SK-N-SH (cell line): ENCODE data around the gene KRTAP2-1. TPM values are rescaled to one million over a fixed set of nuclear protein-coding genes. Genes with fewer than 3 reads are reported as not detected.

Source experiments
- CTCF ChIA-PET: fragments of 300-600, 350-600 bp; formaldehyde crosslinking; extraction: SDS; loops from one replicate; lab custom pipeline; 2021; lab: Yijun Ruan, JAX
- POLR2A ChIA-PET: fragments of 350-600 bp; sonication (Branson Sonifier 250); formaldehyde crosslinking; extraction: SDS; loops from one replicate; lab custom pipeline; 2020; ENCODE audit warnings: antibody characterized with exemption, inconsistent platforms; lab: Yijun Ruan, JAX
- DNase-seq: peaks from one replicate; pipeline ENCODE4 v3.0.0; 2012
- H2AFZ ChIP-seq: fragments of 200-600 bp; sonication (generic); 2 replicates; pipeline ENCODE4 v1.8.1; 2016; ENCODE audit warnings: antibody characterized with exemption, mild to moderate bottlenecking, low read depth
- H3F3A ChIP-seq: fragments of 200-600 bp; sonication (generic); replicated peaks from 2 replicates; pipeline ENCODE3; 2016; ENCODE audit warnings: antibody characterized with exemption, mild to moderate bottlenecking; ENCODE audit not compliant: insufficient read depth
- H3K27ac ChIP-seq, 2 experiments: fragments of 200-500 bp in 1 of 2; fragments of 200-600 bp in 1 of 2; sonication (Bioruptor generic) in 1 of 2; sonication (generic), shearing (Covaris generic) in 1 of 2; 2 replicates each; pipeline versions ENCODE4 v1.5.1 to v1.6.1; 2014 to 2016; ENCODE audit warnings: low read depth in 2 of 2, inconsistent platforms in 1 of 2, low read length in 1 of 2, mild to moderate bottlenecking in 1 of 2, mixed read lengths in 1 of 2
- H3K27me3 ChIP-seq: fragments of 200-600 bp; sonication (generic), shearing (Covaris generic); 2 replicates; pipeline ENCODE4 v1.6.1; 2016; ENCODE audit warnings: mixed run types; ENCODE audit not compliant: insufficient read depth
- H3K36me3 ChIP-seq, 2 experiments: fragments of 200-500 bp in 1 of 2; fragments of 200-600 bp in 1 of 2; sonication (Bioruptor generic) in 1 of 2; sonication (generic) in 1 of 2; replicated peaks in 1 of 2; 2 replicates each; pipeline versions ENCODE3 to v1.5.1; 2014 to 2016; ENCODE audit warnings: low read length in 1 of 2, mild to moderate bottlenecking in 1 of 2; ENCODE audit not compliant: insufficient read depth in 2 of 2, control insufficient read depth in 1 of 2
- H3K4me1 ChIP-seq, 2 experiments: fragments of 200-500 bp in 1 of 2; fragments of 200-600 bp in 1 of 2; sonication (Bioruptor generic) in 1 of 2; sonication (generic), shearing (Covaris generic) in 1 of 2; 2 replicates each; pipeline versions ENCODE4 v1.5.1 to v1.6.1; 2014 to 2016; ENCODE audit warnings: low read depth in 1 of 2, low read length in 1 of 2, mixed run types in 1 of 2; ENCODE audit not compliant: insufficient read depth in 2 of 2, control insufficient read depth in 1 of 2
- H3K4me2 ChIP-seq: fragments of 200-600 bp; sonication (generic), shearing (Covaris generic); 2 replicates; pipeline ENCODE4 v1.6.1; 2017; ENCODE audit warnings: mixed run types
- H3K4me3 ChIP-seq, 2 experiments: fragments of 200-500 bp in 1 of 2; fragments of 200-600 bp in 1 of 2; sonication (Bioruptor generic) in 1 of 2; sonication (generic), shearing (Covaris generic) in 1 of 2; 2 replicates each; pipeline versions ENCODE4 v1.5.1 to v1.8.1; 2014 to 2016; ENCODE audit warnings: low read depth in 2 of 2, inconsistent platforms in 1 of 2, low read length in 1 of 2, mild to moderate bottlenecking in 1 of 2, mixed read lengths in 1 of 2, moderate library complexity in 1 of 2
- H3K79me2 ChIP-seq: fragments of 200-600 bp; sonication (generic); 2 replicates; pipeline ENCODE4 v1.8.1; 2017; ENCODE audit warnings: mild to moderate bottlenecking; ENCODE audit not compliant: insufficient read depth
- H3K9ac ChIP-seq: fragments of 200-600 bp; sonication (generic); 2 replicates; pipeline ENCODE4 v1.6.1; 2017; ENCODE audit warnings: mixed run types
- H3K9me2 ChIP-seq: fragments of 200-600 bp; sonication (generic); 2 replicates; pipeline ENCODE4 v1.6.1; 2017; ENCODE audit warnings: mixed run types
- H3K9me3 ChIP-seq: fragments of 200-600 bp; sonication (generic); 2 replicates; pipeline ENCODE4 v1.6.1; 2017; ENCODE audit warnings: mixed run types, mild to moderate bottlenecking, moderate library complexity
- H4K20me1 ChIP-seq: fragments of 200-600 bp; sonication (generic); 2 replicates; pipeline ENCODE4 v1.6.1; 2017; ENCODE audit warnings: mild to moderate bottlenecking, mixed run types; ENCODE audit not compliant: insufficient read depth
- ELF1 ChIP-seq: IDR thresholded peaks from 2 replicates; pipeline ENCODE4 v1.4.0; 2012
- EZH2phosphoT487 ChIP-seq: fragments of 200-600 bp; sonication (generic); IDR thresholded peaks from 2 replicates; pipeline ENCODE4 v1.6.1; 2017; ENCODE audit warnings: low read depth, mixed run types, mild to moderate bottlenecking, antibody characterized with exemption, moderate library complexity, borderline replicate concordance
- FOSL2 ChIP-seq: IDR thresholded peaks from 2 replicates; pipeline ENCODE4 v1.4.0; 2012; ENCODE audit warnings: low read depth, mild to moderate bottlenecking, moderate library complexity, borderline replicate concordance
- GABPA ChIP-seq: IDR thresholded peaks from 2 replicates; pipeline ENCODE4 v1.4.0; 2012; ENCODE audit warnings: low read depth, mild to moderate bottlenecking
- JUND ChIP-seq: IDR thresholded peaks from 2 replicates; pipeline ENCODE4 v1.4.0; 2012
- MEF2A ChIP-seq: IDR thresholded peaks from 2 replicates; pipeline ENCODE4 v1.4.0; 2012; ENCODE audit warnings: low read depth, borderline replicate concordance
- MXI1 ChIP-seq: IDR thresholded peaks from 2 replicates; pipeline ENCODE4 v1.6.1; 2012; ENCODE audit warnings: mild to moderate bottlenecking, low read depth, low read length, improper control_type of control experiment
- NFIC ChIP-seq: IDR thresholded peaks from 2 replicates; pipeline ENCODE4 v1.4.0; 2012; ENCODE audit warnings: borderline replicate concordance
- PBX3 ChIP-seq: IDR thresholded peaks from 2 replicates; pipeline ENCODE4; 2012
- RAD21 ChIP-seq: IDR thresholded peaks from 2 replicates; pipeline ENCODE4 v1.6.1; 2012; ENCODE audit warnings: mild to moderate bottlenecking, low read length
- REST ChIP-seq: IDR thresholded peaks from 2 replicates; pipeline ENCODE4 v1.6.1; 2012; ENCODE audit warnings: mild to moderate bottlenecking, low read depth, low read length, moderate library complexity
- SIN3A ChIP-seq: IDR thresholded peaks from 2 replicates; pipeline ENCODE4 v1.6.1; 2012; ENCODE audit warnings: low read depth, mild to moderate bottlenecking, low read length, moderate library complexity, borderline replicate concordance
- TEAD4 ChIP-seq: IDR thresholded peaks from 2 replicates; pipeline ENCODE4 v1.4.0; 2012; ENCODE audit warnings: mild to moderate bottlenecking, borderline replicate concordance; ENCODE audit not compliant: insufficient read depth
- YY1 ChIP-seq: IDR thresholded peaks from 2 replicates; pipeline ENCODE4 v1.4.0; 2012; ENCODE audit warnings: low read depth, mild to moderate bottlenecking
- ZBTB33 ChIP-seq: IDR thresholded peaks from 2 replicates; pipeline ENCODE4 v1.4.0; 2012; ENCODE audit warnings: low read depth, borderline replicate concordance
- WGBS: methylation state at CpG from one replicate; pipeline ENCODE4 v1.1.6; 2017; ENCODE audit warnings: low lambda C conversion rate; 5-methylcytosine and 5-hydroxymethylcytosine counted together
- polyA plus RNA-seq, 3 experiments: library from polyadenylated mRNA; depleted of rRNA; stranded (reverse); fragments of >200 nt; gene quantifications; 2 replicates each; pipeline ENCODE4 v1.2.3, GENCODE V29; 2012
- small RNA-seq, 7 experiments: library from RNA; depleted of rRNA; stranded (forward); fragments of <200 nt; gene quantifications; one replicate each; pipeline ENCODE3, GENCODE V24; 2012

Gene KRTAP2-1
- polyA plus RNA-seq, 1 of the 3 experiments (the other 2 are of a cell fraction) = not detected

- H3K27ac ChIP-seq = no peak overlapping the region
- H3K9me2 ChIP-seq = no peaks in the 10 kb centered on the region
- H4K20me1 ChIP-seq = no peaks in the 10 kb centered on the region
- H2AFZ ChIP-seq = no peak overlapping the region
- H3K4me3 ChIP-seq = no peak overlapping the region
- no peaks in the 10 kb centered on the region for H3K9me3 ChIP-seq
- DNase-seq = no peak
- WGBS = 25% methylated on average over 4 of the region's 4 CpGs
- ChIA-PET POLR2A (no interaction called here), CTCF (interaction anchor here (0.7 to 1.1 kb wide), 2 partner anchors 50 to 552 kb away, joined by 3 read pairs; no protein-coding TSS in a partner anchor)
- peaks cover 40% of the 10 kb centered on the region for H3K27me3 ChIP-seq
- no peaks in the 10 kb centered on the region for H3K79me2 ChIP-seq
- H3K4me2 ChIP-seq = no peak overlapping the region
- no peak overlapping the region for H3K9ac ChIP-seq
- TF ChIP-seq RAD21 = no peak
- TF ChIP-seq REST = no peak
- TF ChIP-seq YY1 = no peak
- no peak for TF ChIP-seq MXI1
- no peak for TF ChIP-seq ELF1
- no peak for TF ChIP-seq JUND
- TF ChIP-seq MEF2A = no peak
- TF ChIP-seq SIN3A = no peak
- no peak for TF ChIP-seq PBX3
- TF ChIP-seq ZBTB33 = no peak
- no peak for TF ChIP-seq TEAD4
- TF ChIP-seq NFIC = no peak
- no peak for TF ChIP-seq FOSL2
- no peak for TF ChIP-seq EZH2phosphoT487
- no peak for TF ChIP-seq GABPA
- no peaks in the 10 kb centered on the region for H3K36me3 ChIP-seq
- no peaks in the 10 kb centered on the region for H3K4me1 ChIP-seq
- H3F3A ChIP-seq = no peaks in the 10 kb centered on the region
Measured at GRCh38 chr17:40996829-40997228, 50.3 kb downstream of the KRTAP2-1 start.

Small RNA genes lying within 50 kb of the gene (small RNA-seq; reads per million reads assigned to genes)
- 0 reads per million in 7 experiments for gene KRTAP3-4P

Other genes with a start within 250 kb of the KRTAP2-1 start
- not detected in 2 replicates for gene KRT28, start 247.4 kb downstream of the KRTAP2-1 start, polyA plus RNA-seq (2012; rRNA removed)
- gene KRT10, start 224.7 kb downstream of the KRTAP2-1 start, polyA plus RNA-seq (2012; rRNA removed) = 17.1 and 31.6 TPM in 2 replicates
- gene KRT12, start 180.1 kb downstream of the KRTAP2-1 start, polyA plus RNA-seq (2012; rRNA removed) = not detected in 2 replicates
- not detected in 2 replicates for gene KRT20, start 162.1 kb downstream of the KRTAP2-1 start, polyA plus RNA-seq (2012; rRNA removed)
- gene KRT23, start 109.7 kb downstream of the KRTAP2-1 start, polyA plus RNA-seq (2012; rRNA removed) = not detected in 2 replicates
- gene KRT39, start 80.4 kb downstream of the KRTAP2-1 start, polyA plus RNA-seq (2012; rRNA removed) = not detected in 2 replicates
- gene KRT40, start 63.0 kb downstream of the KRTAP2-1 start, polyA plus RNA-seq (2012; rRNA removed) = not detected in 2 replicates
- gene KRTAP3-3, start 53.2 kb downstream of the KRTAP2-1 start, polyA plus RNA-seq (2012; rRNA removed) = not detected in 2 replicates
- not detected in 2 replicates for gene KRTAP3-2, start 47.4 kb downstream of the KRTAP2-1 start, polyA plus RNA-seq (2012; rRNA removed)
- not detected in 2 replicates for gene KRTAP3-1, start 38.2 kb downstream of the KRTAP2-1 start, polyA plus RNA-seq (2012; rRNA removed)
- not detected in 2 replicates for gene KRTAP1-5, start 20.1 kb downstream of the KRTAP2-1 start, polyA plus RNA-seq (2012; rRNA removed)
- gene KRTAP1-4, start 17.1 kb downstream of the KRTAP2-1 start, polyA plus RNA-seq (2012; rRNA removed) = not detected in 2 replicates
- not detected in 2 replicates for gene KRTAP1-3, start 12.4 kb downstream of the KRTAP2-1 start, polyA plus RNA-seq (2012; rRNA removed)
- gene KRTAP1-1, start 5.9 kb downstream of the KRTAP2-1 start, polyA plus RNA-seq (2012; rRNA removed) = not detected in 2 replicates
- gene KRTAP2-2, start 7.9 kb upstream of the KRTAP2-1 start, polyA plus RNA-seq (2012; rRNA removed) = not detected in 2 replicates
- gene KRTAP2-3, start 12.8 kb upstream of the KRTAP2-1 start, polyA plus RNA-seq (2012; rRNA removed) = 0.36 and 0.39 TPM in 2 replicates
- not detected in 2 replicates for gene KRTAP2-4, start 18.6 kb upstream of the KRTAP2-1 start, polyA plus RNA-seq (2012; rRNA removed)
- not detected in 2 replicates for gene KRTAP4-7, start 36.8 kb upstream of the KRTAP2-1 start, polyA plus RNA-seq (2012; rRNA removed)
- not detected in 2 replicates for gene KRTAP4-8, start 50.8 kb upstream of the KRTAP2-1 start, polyA plus RNA-seq (2012; rRNA removed)
- gene KRTAP4-16, start 54.9 kb upstream of the KRTAP2-1 start, polyA plus RNA-seq (2012; rRNA removed) = not detected in 2 replicates
- not detected in 2 replicates for gene KRTAP4-9, start 58.1 kb upstream of the KRTAP2-1 start, polyA plus RNA-seq (2012; rRNA removed)
- not detected in 2 replicates for gene KRTAP4-11, start 71.1 kb upstream of the KRTAP2-1 start, polyA plus RNA-seq (2012; rRNA removed)
- gene KRTAP4-12, start 76.9 kb upstream of the KRTAP2-1 start, polyA plus RNA-seq (2012; rRNA removed) = not detected in 2 replicates
- gene KRTAP4-6, start 93.2 kb upstream of the KRTAP2-1 start, polyA plus RNA-seq (2012; rRNA removed) = not detected in 2 replicates
- not detected in 2 replicates for gene KRTAP4-5, start 102.5 kb upstream of the KRTAP2-1 start, polyA plus RNA-seq (2012; rRNA removed)
- not detected in 2 replicates for gene KRTAP4-4, start 113.4 kb upstream of the KRTAP2-1 start, polyA plus RNA-seq (2012; rRNA removed)
- not detected in 2 replicates for gene KRTAP4-3, start 120.9 kb upstream of the KRTAP2-1 start, polyA plus RNA-seq (2012; rRNA removed)
- gene KRTAP4-2, start 130.9 kb upstream of the KRTAP2-1 start, polyA plus RNA-seq (2012; rRNA removed) = not detected in 2 replicates
- gene KRTAP4-1, start 137.6 kb upstream of the KRTAP2-1 start, polyA plus RNA-seq (2012; rRNA removed) = not detected in 2 replicates
- not detected in 2 replicates for gene KRTAP9-1, start 142.6 kb upstream of the KRTAP2-1 start, polyA plus RNA-seq (2012; rRNA removed)
- not detected in 2 replicates for gene KRTAP9-2, start 179.3 kb upstream of the KRTAP2-1 start, polyA plus RNA-seq (2012; rRNA removed)
- not detected in 2 replicates for gene KRTAP9-3, start 185.1 kb upstream of the KRTAP2-1 start, polyA plus RNA-seq (2012; rRNA removed)
- gene KRTAP9-8, start 190.7 kb upstream of the KRTAP2-1 start, polyA plus RNA-seq (2012; rRNA removed) = not detected in 2 replicates
- not detected in 2 replicates for gene KRTAP9-4, start 202.4 kb upstream of the KRTAP2-1 start, polyA plus RNA-seq (2012; rRNA removed)
- gene KRTAP9-9, start 208.1 kb upstream of the KRTAP2-1 start, polyA plus RNA-seq (2012; rRNA removed) = not detected in 2 replicates
- not detected in 2 replicates for gene KRTAP9-6, start 218.1 kb upstream of the KRTAP2-1 start, polyA plus RNA-seq (2012; rRNA removed)
- not detected in 2 replicates for gene KRTAP9-7, start 228.4 kb upstream of the KRTAP2-1 start, polyA plus RNA-seq (2012; rRNA removed)